Measurements from ENCODE around the gene RPL22. TPM values are rescaled to one million over a fixed set of nuclear protein-coding genes. Genes with fewer than 3 reads are reported as not detected.

The RPL22 gene
- total and polyA plus RNA-seq, 4 donors = 38.9 to 105 (median 77.3) TPM

DNA sequence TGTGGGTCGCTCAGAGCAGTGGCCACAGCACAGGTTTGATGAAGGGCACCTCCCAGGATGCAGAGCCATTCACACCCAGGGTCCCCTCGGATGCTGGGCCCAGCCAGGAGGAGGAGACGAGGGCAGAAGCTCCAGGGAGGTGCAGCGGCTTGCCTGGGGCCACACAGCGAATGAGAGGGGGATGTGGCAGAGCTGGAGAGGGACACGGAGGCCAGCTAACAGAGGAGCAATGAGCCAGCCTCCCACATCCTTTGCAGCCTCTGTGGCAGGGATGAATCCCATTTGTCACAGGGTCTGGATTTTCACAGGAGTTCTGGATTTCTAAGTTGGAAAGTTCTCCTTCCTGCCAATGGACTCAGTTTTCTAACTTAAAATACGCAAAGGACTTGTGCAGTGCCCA, 55.2 kb downstream of the RPL22 start (continued):
- TF ChIP-seq, protein P1, sequence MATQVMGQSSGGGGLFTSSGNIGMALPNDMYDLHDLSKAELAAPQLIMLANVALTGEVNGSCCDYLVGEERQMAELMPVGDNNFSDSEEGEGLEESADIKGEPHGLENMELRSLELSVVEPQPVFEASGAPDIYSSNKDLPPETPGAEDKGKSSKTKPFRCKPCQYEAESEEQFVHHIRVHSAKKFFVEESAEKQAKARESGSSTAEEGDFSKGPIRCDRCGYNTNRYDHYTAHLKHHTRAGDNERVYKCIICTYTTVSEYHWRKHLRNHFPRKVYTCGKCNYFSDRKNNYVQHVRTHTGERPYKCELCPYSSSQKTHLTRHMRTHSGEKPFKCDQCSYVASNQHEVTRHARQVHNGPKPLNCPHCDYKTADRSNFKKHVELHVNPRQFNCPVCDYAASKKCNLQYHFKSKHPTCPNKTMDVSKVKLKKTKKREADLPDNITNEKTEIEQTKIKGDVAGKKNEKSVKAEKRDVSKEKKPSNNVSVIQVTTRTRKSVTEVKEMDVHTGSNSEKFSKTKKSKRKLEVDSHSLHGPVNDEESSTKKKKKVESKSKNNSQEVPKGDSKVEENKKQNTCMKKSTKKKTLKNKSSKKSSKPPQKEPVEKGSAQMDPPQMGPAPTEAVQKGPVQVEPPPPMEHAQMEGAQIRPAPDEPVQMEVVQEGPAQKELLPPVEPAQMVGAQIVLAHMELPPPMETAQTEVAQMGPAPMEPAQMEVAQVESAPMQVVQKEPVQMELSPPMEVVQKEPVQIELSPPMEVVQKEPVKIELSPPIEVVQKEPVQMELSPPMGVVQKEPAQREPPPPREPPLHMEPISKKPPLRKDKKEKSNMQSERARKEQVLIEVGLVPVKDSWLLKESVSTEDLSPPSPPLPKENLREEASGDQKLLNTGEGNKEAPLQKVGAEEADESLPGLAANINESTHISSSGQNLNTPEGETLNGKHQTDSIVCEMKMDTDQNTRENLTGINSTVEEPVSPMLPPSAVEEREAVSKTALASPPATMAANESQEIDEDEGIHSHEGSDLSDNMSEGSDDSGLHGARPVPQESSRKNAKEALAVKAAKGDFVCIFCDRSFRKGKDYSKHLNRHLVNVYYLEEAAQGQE (IDR thresholded peaks at IDR 0.05) = no peak
- no peak for TF ChIP-seq HNF4A (conservative IDR thresholded peaks at IDR 0.05)

DNA sequence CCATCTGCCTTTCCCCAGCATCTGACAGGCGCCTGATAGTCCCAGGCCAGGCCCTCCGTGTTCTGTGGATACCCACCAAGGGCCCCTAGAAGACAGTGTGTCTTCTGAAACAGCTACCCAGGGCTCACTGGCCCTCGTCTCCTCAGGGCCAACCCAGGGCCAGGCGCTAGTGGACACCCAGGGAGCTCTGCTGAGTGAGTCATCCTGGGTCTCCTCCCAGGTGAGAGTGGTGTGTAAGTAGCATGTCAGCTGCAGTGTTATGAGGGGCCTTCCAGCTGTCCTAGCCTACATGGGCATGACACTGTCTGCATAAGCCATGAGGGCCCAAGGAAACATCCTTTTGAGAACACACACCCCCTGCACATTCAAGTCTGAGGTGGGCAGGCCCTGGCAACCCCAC, 56.0 kb downstream of the RPL22 start:
- Histone ChIP-seq H3K27ac (ENCODE audit: low read depth in 1 of 2, low read length in 2 of 2) (no peak overlapping the region), H3K27me3 (ENCODE audit: control insufficient read depth in 4 of 4, insufficient read depth in 4 of 4, low read length in 3 of 4) (no peaks in the 10 kb centered on the region), H3K9ac (ENCODE audit: low read depth in 1 of 2, low read length in 2 of 2) (no peak overlapping the region), H3K9me3 (ENCODE audit: control insufficient read depth in 4 of 4, low read length in 3 of 4) (no peaks in the 10 kb centered on the region), H3K36me3 (ENCODE audit: control insufficient read depth in 4 of 4, insufficient read depth in 3 of 4, low read depth in 1 of 4, low read length in 3 of 4) (no peaks in the 10 kb centered on the region), H3K4me3 (ENCODE audit: low read depth in 1 of 3, low read length in 3 of 3) (no peak overlapping the region), H3K4me1 (ENCODE audit: control insufficient read depth in 4 of 4, insufficient read depth in 4 of 4, low read length in 3 of 4) (peaks cover 0 to 2% (median 0%) of the 10 kb centered on the region in 4 donors)
- DNase-seq (ENCODE audit: low spot score) = no peak
- TF ChIP-seq FOXA1 (IDR thresholded peaks at IDR 0.05) (no peak), RAD21 (IDR thresholded peaks at IDR 0.05) (no peak), SP1 (IDR thresholded peaks at IDR 0.05) (no peak), HNF4A (conservative IDR thresholded peaks at IDR 0.05) (no peak), HNF4G (IDR thresholded peaks at IDR 0.05) (no peak), GABPA (IDR thresholded peaks at IDR 0.05 in 1 of 2, conservative IDR thresholded peaks at IDR 0.05 in 1 of 2) (no peak), RXRA (IDR thresholded peaks at IDR 0.05) (no peak), FOXA2 (IDR thresholded peaks at IDR 0.05) (no peak), JUND (IDR thresholded peaks at IDR 0.05) (no peak), YY1 (IDR thresholded peaks at IDR 0.05) (no peak), NR2F2 (IDR thresholded peaks at IDR 0.05) (no peak), TAF1 (conservative IDR thresholded peaks at IDR 0.05) (no peak), EGR1 (IDR thresholded peaks at IDR 0.05; ENCODE audit: low read depth in 2 of 2) (no peak)
- TF ChIP-seq, protein P2, sequence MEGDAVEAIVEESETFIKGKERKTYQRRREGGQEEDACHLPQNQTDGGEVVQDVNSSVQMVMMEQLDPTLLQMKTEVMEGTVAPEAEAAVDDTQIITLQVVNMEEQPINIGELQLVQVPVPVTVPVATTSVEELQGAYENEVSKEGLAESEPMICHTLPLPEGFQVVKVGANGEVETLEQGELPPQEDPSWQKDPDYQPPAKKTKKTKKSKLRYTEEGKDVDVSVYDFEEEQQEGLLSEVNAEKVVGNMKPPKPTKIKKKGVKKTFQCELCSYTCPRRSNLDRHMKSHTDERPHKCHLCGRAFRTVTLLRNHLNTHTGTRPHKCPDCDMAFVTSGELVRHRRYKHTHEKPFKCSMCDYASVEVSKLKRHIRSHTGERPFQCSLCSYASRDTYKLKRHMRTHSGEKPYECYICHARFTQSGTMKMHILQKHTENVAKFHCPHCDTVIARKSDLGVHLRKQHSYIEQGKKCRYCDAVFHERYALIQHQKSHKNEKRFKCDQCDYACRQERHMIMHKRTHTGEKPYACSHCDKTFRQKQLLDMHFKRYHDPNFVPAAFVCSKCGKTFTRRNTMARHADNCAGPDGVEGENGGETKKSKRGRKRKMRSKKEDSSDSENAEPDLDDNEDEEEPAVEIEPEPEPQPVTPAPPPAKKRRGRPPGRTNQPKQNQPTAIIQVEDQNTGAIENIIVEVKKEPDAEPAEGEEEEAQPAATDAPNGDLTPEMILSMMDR (IDR thresholded peaks at IDR 0.05; ENCODE audit: low read depth, low read length, missing input control) = no peak
- TF ChIP-seq, protein P3, sequence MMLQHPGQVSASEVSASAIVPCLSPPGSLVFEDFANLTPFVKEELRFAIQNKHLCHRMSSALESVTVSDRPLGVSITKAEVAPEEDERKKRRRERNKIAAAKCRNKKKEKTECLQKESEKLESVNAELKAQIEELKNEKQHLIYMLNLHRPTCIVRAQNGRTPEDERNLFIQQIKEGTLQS (IDR thresholded peaks at IDR 0.05) = no peak
- TF ChIP-seq, protein P4, sequence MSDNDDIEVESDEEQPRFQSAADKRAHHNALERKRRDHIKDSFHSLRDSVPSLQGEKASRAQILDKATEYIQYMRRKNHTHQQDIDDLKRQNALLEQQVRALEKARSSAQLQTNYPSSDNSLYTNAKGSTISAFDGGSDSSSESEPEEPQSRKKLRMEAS (IDR thresholded peaks at IDR 0.05) = no peak
- TF ChIP-seq, protein P5, sequence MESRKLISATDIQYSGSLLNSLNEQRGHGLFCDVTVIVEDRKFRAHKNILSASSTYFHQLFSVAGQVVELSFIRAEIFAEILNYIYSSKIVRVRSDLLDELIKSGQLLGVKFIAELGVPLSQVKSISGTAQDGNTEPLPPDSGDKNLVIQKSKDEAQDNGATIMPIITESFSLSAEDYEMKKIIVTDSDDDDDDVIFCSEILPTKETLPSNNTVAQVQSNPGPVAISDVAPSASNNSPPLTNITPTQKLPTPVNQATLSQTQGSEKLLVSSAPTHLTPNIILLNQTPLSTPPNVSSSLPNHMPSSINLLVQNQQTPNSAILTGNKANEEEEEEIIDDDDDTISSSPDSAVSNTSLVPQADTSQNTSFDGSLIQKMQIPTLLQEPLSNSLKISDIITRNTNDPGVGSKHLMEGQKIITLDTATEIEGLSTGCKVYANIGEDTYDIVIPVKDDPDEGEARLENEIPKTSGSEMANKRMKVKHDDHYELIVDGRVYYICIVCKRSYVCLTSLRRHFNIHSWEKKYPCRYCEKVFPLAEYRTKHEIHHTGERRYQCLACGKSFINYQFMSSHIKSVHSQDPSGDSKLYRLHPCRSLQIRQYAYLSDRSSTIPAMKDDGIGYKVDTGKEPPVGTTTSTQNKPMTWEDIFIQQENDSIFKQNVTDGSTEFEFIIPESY (IDR thresholded peaks at IDR 0.05) = no peak
- TF ChIP-seq, protein P1 (IDR thresholded peaks at IDR 0.05) = no peak
- 90% methylated on average over 4 of the region's 4 CpGs for WGBS
